Body of pancreas (tissue), 4 donors: ENCODE measurements around the gene PMP22. TPM values are rescaled to one million over a fixed set of nuclear protein-coding genes. Genes with fewer than 3 reads are reported as not detected.

ENCODE experiments used
- ATAC-seq: fragments of 150-250 bp; one replicate; pipeline ENCODE4 v1.9.1; 2016
- DNase-seq, 4 donors: peaks; one replicate each; pipeline ENCODE4 v3.0.0-alpha.2; 2019
- H3K27ac ChIP-seq, 4 donors: fragments of 200-600 bp; sonication (generic); 1 replicate in 3 of 4; 2 replicates in 1 of 4; pipeline versions ENCODE4 v1.5.1 to v1.6.1; 2016 to 2019; ENCODE audit warnings: mild to moderate bottlenecking in 1 of 4, mixed read lengths in 1 of 4, moderate library complexity in 1 of 4
- H3K27me3 ChIP-seq, 2 donors: fragments of 200-600 bp; sonication (generic); one replicate each; pipeline ENCODE4 v1.6.0; 2016; ENCODE audit warnings: mild to moderate bottlenecking in 1 of 2
- H3K36me3 ChIP-seq, 2 donors: fragments of 200-600 bp; sonication (generic); replicated peaks in 1 of 2; 2 replicates each; pipeline ENCODE4 v1.5.1; 2016; ENCODE audit warnings: low read depth in 2 of 2; ENCODE audit not compliant: insufficient read depth in 1 of 2
- H3K4me1 ChIP-seq: fragments of 200-600 bp; sonication (generic); one replicate; pipeline ENCODE4 v1.6.0; 2016
- H3K4me3 ChIP-seq, 2 donors: fragments of 200-600 bp; sonication (generic); 1 replicate in 1 of 2; 2 replicates in 1 of 2; pipeline ENCODE4 v1.5.1; 2016 to 2019
- H3K9me3 ChIP-seq, 3 donors: fragments of 200-600 bp; sonication (generic); 1 replicate in 2 of 3; 2 replicates in 1 of 3; pipeline ENCODE4 v1.5.1; 2016
- CTCF ChIP-seq, 7 experiments: fragments of 450-650 bp in 4 of 7; fragments of 200-600 bp in 3 of 7; sonication (generic) in 3 of 7; IDR thresholded peaks; one replicate each; pipeline ENCODE4 v1.5.1; 2016 to 2019; ENCODE audit warnings: antibody characterized with exemption in 7 of 7
- POLR2A ChIP-seq, 3 donors: fragments of 450-650 bp; IDR thresholded peaks; one replicate each; pipeline ENCODE4 v1.6.1; 2016; ENCODE audit warnings: antibody characterized with exemption in 3 of 3, mild to moderate bottlenecking in 2 of 3
- WGBS, 2 donors: methylation state at CpG; one replicate each; pipeline ENCODE4 v1.1.5; 2017; 5-methylcytosine and 5-hydroxymethylcytosine counted together
- intact Hi-C: fragments of 100-400 bp; cut with DNase I; formaldehyde crosslinking; loops from one replicate; pipeline ENCODE4 v1.15.1; 2023
- total RNA-seq, 2 donors: library from RNA; depleted of rRNA; stranded (reverse); fragments of >200 nt; gene quantifications; one replicate each; pipeline ENCODE4 v1.1.0, GENCODE V29; 2016

Gene PMP22
- total RNA-seq, 2 donors from 2014 or later = 23.1 to 53.1 TPM

GRCh38 chr17:15245054-15245453 lies 20.1 kb downstream of the PMP22 start:
- H3K27me3 ChIP-seq = no peaks in the 10 kb centered on the region
- H3K4me1 ChIP-seq = no peaks in the 10 kb centered on the region
- no peak overlapping the region for H3K27ac ChIP-seq
- no peaks in the 10 kb centered on the region for H3K9me3 ChIP-seq
- intact Hi-C loops = no loop called here
- DNase-seq (no peak), ATAC-seq (no peak)
- H3K36me3 ChIP-seq = no peaks in the 10 kb centered on the region
- TF ChIP-seq POLR2A (IDR thresholded peaks at IDR 0.05) (no peak), CTCF (IDR thresholded peaks at IDR 0.05) (no peak)
- no peak overlapping the region for H3K4me3 ChIP-seq
- WGBS, 2 donors = 86 to 94% methylated on average over 5 of the region's 5 CpGs

- TF ChIP-seq CTCF (IDR thresholded peaks at IDR 0.05) (no peak), POLR2A (IDR thresholded peaks at IDR 0.05) (no peak)
- no peak overlapping the region for H3K4me3 ChIP-seq
- ATAC-seq (no peak), DNase-seq (no peak)
- no peaks in the 10 kb centered on the region for H3K36me3 ChIP-seq
- no peaks in the 10 kb centered on the region for H3K9me3 ChIP-seq
- H3K27me3 ChIP-seq = no peaks in the 10 kb centered on the region
- intact Hi-C loops = no loop called here
- H3K27ac ChIP-seq = no peak overlapping the region
- H3K4me1 ChIP-seq = no peaks in the 10 kb centered on the region
Measured at GRCh38 chr17:15240644-15241043, 24.5 kb downstream of the PMP22 start.

GRCh38 chr17:15239491-15239890 lies 25.6 kb downstream of the PMP22 start:
- no peaks in the 10 kb centered on the region for H3K36me3 ChIP-seq
- ATAC-seq (no peak), DNase-seq (no peak)
- 75 to 79% methylated on average over 3 of the region's 3 CpGs for WGBS, 2 donors
- no peak overlapping the region for H3K27ac ChIP-seq
- H3K9me3 ChIP-seq = no peaks in the 10 kb centered on the region
- H3K27me3 ChIP-seq = no peaks in the 10 kb centered on the region
- no peak overlapping the region for H3K4me3 ChIP-seq
- TF ChIP-seq CTCF (IDR thresholded peaks at IDR 0.05) = no peak
- no peak for TF ChIP-seq POLR2A (IDR thresholded peaks at IDR 0.05)
- no peaks in the 10 kb centered on the region for H3K4me1 ChIP-seq
- intact Hi-C loops = no loop called here

DNA sequence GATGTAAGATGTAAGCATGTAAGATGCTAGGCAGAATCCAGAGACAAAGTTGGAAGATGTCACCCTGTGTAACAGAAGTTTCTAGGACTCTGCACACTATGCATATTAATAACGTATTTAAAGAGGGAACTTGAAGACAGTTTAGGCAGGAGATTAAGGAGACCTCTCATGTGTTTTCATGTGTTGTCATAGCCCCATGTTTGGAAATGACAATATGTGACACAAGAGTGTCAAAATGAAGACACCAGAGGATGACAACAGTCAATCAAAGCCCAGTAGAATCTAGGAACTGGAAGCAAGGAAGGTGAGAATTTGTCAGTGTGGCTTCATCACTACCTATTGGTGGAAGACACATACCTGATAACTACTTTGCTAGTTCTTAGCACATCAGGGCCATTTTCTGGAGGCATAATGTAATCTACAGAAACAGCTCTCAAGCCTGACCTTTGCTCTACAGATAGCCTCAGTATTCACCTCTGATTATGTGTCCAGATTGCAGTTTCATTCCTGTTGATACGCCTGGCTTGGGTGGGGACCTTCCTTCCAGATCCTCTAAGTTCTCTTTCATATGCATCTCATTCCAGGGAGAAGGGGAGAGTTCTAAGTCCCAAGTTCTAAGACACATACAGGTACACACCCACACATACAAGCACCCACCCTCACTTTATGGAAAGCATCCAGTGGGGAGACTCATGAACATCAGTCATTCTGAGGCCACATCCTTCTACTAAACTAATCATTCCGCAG lies 26.3 kb downstream of the PMP22 start:
- ATAC-seq (no peak), DNase-seq (no peak)
- no peaks in the 10 kb centered on the region for H3K4me1 ChIP-seq
- intact Hi-C loops = no loop called here
- no peak for TF ChIP-seq POLR2A (IDR thresholded peaks at IDR 0.05)
- TF ChIP-seq CTCF (IDR thresholded peaks at IDR 0.05) = no peak
- H3K4me3 ChIP-seq = no peak overlapping the region
- WGBS, 2 donors = 86 to 95% methylated on average over 3 of the region's 3 CpGs
- no peaks in the 10 kb centered on the region for H3K9me3 ChIP-seq
- no peak overlapping the region for H3K27ac ChIP-seq
- H3K36me3 ChIP-seq = no peaks in the 10 kb centered on the region
- no peaks in the 10 kb centered on the region for H3K27me3 ChIP-seq

- no peaks in the 10 kb centered on the region for H3K9me3 ChIP-seq
- no peaks in the 10 kb centered on the region for H3K36me3 ChIP-seq
- TF ChIP-seq CTCF (IDR thresholded peaks at IDR 0.05) (no peak), POLR2A (IDR thresholded peaks at IDR 0.05) (no peak)
- H3K27ac ChIP-seq = no peak overlapping the region
- intact Hi-C loops = no loop called here
- H3K4me1 ChIP-seq = no peaks in the 10 kb centered on the region
- H3K4me3 ChIP-seq = no peak overlapping the region
- peak in 1 of 4 donors; percentile 20 for DNase-seq
- 56 to 69% methylated on average over 2 of the region's 2 CpGs for WGBS, 2 donors
- no peak for ATAC-seq
- H3K27me3 ChIP-seq = no peaks in the 10 kb centered on the region
Measured at GRCh38 chr17:15238057-15238456, 27.1 kb downstream of the PMP22 start.
